Measurements from ENCODE around the gene SSC5D.

DNA sequence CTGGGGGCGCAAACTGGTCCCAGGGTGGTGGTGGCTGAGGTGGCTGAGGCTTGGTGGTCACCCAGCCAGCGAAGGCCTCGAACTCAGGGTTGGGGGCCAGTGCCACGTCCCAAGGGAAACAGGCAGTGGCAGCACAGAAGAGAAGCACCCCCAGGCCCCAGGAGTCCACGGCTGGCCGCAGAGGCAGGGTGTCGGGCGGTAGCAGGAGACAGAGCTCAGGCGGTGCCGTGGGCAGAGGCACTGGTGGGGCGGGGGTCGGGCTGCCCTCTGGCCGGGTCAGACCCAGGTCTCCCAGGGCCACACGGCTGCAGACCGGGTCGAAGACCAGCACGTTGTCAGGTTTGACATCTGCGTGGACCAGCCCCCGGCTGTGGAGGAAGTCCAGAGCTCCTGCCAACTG, 52.9 kb downstream of the SSC5D start:
- TF ChIP-seq POLR2A (IDR thresholded peaks at IDR 0.05), result no peak
- TF ChIP-seq, protein P1, sequence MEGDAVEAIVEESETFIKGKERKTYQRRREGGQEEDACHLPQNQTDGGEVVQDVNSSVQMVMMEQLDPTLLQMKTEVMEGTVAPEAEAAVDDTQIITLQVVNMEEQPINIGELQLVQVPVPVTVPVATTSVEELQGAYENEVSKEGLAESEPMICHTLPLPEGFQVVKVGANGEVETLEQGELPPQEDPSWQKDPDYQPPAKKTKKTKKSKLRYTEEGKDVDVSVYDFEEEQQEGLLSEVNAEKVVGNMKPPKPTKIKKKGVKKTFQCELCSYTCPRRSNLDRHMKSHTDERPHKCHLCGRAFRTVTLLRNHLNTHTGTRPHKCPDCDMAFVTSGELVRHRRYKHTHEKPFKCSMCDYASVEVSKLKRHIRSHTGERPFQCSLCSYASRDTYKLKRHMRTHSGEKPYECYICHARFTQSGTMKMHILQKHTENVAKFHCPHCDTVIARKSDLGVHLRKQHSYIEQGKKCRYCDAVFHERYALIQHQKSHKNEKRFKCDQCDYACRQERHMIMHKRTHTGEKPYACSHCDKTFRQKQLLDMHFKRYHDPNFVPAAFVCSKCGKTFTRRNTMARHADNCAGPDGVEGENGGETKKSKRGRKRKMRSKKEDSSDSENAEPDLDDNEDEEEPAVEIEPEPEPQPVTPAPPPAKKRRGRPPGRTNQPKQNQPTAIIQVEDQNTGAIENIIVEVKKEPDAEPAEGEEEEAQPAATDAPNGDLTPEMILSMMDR (IDR thresholded peaks at IDR 0.05), result no peak
